GM19463 (cell line): ENCODE results near the gene POU2AF2.
"Not testable (repeated sequence)": the region's sequence is repeated elsewhere in the genome, so short reads cannot be mapped to it uniquely, and the experiment has no call there.

Experiments used
- ATAC-seq: cut with Tn5 transposase; IDR thresholded peaks from one replicate; pipeline ENCODE4 v1.9.1; 2021; ENCODE audit warnings: mild to moderate bottlenecking, moderate library complexity; ENCODE audit not compliant: unreplicated experiment

The POU2AF2 gene

GRCh38 chr11:111301004-111301841 lies 55.7 kb downstream of the POU2AF2 start:
- ATAC-seq = no peak

GRCh38 chr11:111301842-111302118 lies 56.3 kb downstream of the POU2AF2 start:
- ATAC-seq = no peak

GRCh38 chr11:111302298-111302697 lies 56.8 kb downstream of the POU2AF2 start:
- no peak for ATAC-seq

GRCh38 chr11:111303461-111303860 lies 57.9 kb downstream of the POU2AF2 start:
- ATAC-seq = no peak

GRCh38 chr11:111305162-111305802 lies 59.8 kb downstream of the POU2AF2 start:
- no peak for ATAC-seq

GRCh38 chr11:111305876-111306275 lies 60.4 kb downstream of the POU2AF2 start:
- ATAC-seq = no peak

- ATAC-seq = no peak
These were observed 60.8 kb downstream of the POU2AF2 start for GRCh38 chr11:111306321-111306720.

- no peak for ATAC-seq
These were observed 62.1 kb downstream of the POU2AF2 start for GRCh38 chr11:111307472-111308108.

- no peak for ATAC-seq
These were observed 62.6 kb downstream of the POU2AF2 start for GRCh38 chr11:111308140-111308539.

- ATAC-seq = no peak
These were observed 63.8 kb downstream of the POU2AF2 start for GRCh38 chr11:111309215-111309915.

- ATAC-seq = no peak
These were observed 64.6 kb downstream of the POU2AF2 start for GRCh38 chr11:111310088-111310487.

- ATAC-seq = no peak
These were observed 65.2 kb downstream of the POU2AF2 start for GRCh38 chr11:111310723-111311122.

- ATAC-seq = no peak
These were observed 66.6 kb downstream of the POU2AF2 start for GRCh38 chr11:111312076-111312475.

GRCh38 chr11:111319296-111319695 lies 73.8 kb downstream of the POU2AF2 start:
- no peak for ATAC-seq

GRCh38 chr11:111320199-111320598 lies 74.7 kb downstream of the POU2AF2 start:
- not testable (repeated sequence) for ATAC-seq

GRCh38 chr11:111320728-111321568 lies 75.4 kb downstream of the POU2AF2 start:
- no peak for ATAC-seq

GRCh38 chr11:111322534-111322933 lies 77.0 kb downstream of the POU2AF2 start:
- no peak for ATAC-seq

- no peak for ATAC-seq
These were observed 78.8 kb downstream of the POU2AF2 start for GRCh38 chr11:111324277-111324720.

GRCh38 chr11:111325259-111325658 lies 79.7 kb downstream of the POU2AF2 start:
- no peak for ATAC-seq

GRCh38 chr11:111326824-111327223 lies 81.3 kb downstream of the POU2AF2 start:
- ATAC-seq = no peak
